ENCODE measurements around the gene RIPK4.
A peak's percentile ranks its signal among the peaks of the same experiment; 100 is the strongest.
"Not testable (repeated sequence)": the region's sequence is repeated elsewhere in the genome, so short reads cannot be mapped to it uniquely, and the experiment has no call there.

Gene RIPK4

GRCh38 chr21:41802198-41802584, 35.3 kb upstream of the RIPK4 start:
- no peak overlapping the region for H3K4me3 Mint-ChIP-seq
- H3K9me3 Mint-ChIP-seq = peaks cover 6% of the 10 kb centered on the region
- H3K4me1 Mint-ChIP-seq (ENCODE audit: low read depth) = peaks cover 2% of the 10 kb centered on the region
- H3K27me3 Mint-ChIP-seq (ENCODE audit: low read depth) = no peaks in the 10 kb centered on the region
- H3K27ac Mint-ChIP-seq = no peak overlapping the region
- no peak for DNase-seq (ENCODE audit: low spot score)
- H3K36me3 Mint-ChIP-seq (ENCODE audit: low read depth) = peaks cover 11% of the 10 kb centered on the region

DNA sequence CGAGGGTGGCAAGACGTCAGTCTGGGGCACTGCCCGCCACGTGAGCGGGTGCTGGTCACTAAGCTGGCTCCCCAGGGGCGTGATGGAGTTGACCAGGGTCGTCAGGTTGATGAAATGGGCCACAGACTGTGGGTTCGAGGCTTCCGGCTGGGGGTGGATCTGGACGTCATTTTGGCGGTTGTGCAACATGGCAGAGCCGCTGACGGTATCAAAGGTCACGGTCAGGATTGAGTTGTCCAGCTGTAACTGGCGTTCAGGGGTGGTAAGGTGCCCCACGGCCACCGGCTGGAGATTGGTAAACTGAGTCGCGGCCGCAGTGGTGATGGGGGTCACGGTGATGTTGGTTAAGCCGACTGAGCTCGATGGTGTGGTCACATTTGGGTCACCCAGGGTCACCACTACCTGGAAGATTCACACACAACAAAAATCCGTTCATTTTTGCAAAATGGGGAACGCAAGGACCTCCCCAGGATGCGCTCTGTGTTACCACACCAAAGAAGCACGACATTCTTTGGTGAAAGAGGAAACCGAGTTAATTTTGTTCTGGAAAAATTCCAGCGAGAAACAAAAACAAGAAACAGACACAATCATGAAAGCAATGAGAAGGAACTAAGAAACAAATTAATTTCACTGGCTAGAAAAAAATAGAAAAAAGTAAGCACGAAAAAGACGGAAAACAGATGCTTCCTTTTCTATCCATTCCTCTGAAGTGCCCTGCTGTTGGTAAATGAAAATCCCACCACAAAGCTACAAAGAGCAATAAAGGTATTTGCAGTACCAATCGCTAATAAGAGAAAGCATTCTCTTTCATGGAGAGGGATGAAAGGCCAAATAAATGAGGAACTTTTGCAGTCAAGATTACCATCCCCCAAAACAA, 34.7 kb upstream of the RIPK4 start:
- no peak for DNase-seq (ENCODE audit: low spot score)
- H3K27ac Mint-ChIP-seq = no peak overlapping the region
- H3K27me3 Mint-ChIP-seq (ENCODE audit: low read depth) = no peaks in the 10 kb centered on the region
- no peaks in the 10 kb centered on the region for H3K4me1 Mint-ChIP-seq (ENCODE audit: low read depth)
- H3K4me3 Mint-ChIP-seq = no peak overlapping the region
- H3K9me3 Mint-ChIP-seq = peaks cover under 1% of the 10 kb centered on the region
- peaks cover 5% of the 10 kb centered on the region for H3K36me3 Mint-ChIP-seq (ENCODE audit: low read depth)

GRCh38 chr21:41800425-41801320, 33.8 kb upstream of the RIPK4 start:
- no peak overlapping the region for H3K4me3 Mint-ChIP-seq
- H3K9me3 Mint-ChIP-seq = no peaks in the 10 kb centered on the region
- peaks cover 4% of the 10 kb centered on the region for H3K36me3 Mint-ChIP-seq (ENCODE audit: low read depth)
- no peaks in the 10 kb centered on the region for H3K4me1 Mint-ChIP-seq (ENCODE audit: low read depth)
- DNase-seq (ENCODE audit: low spot score) = no peak
- H3K27me3 Mint-ChIP-seq (ENCODE audit: low read depth) = no peaks in the 10 kb centered on the region
- no peak overlapping the region for H3K27ac Mint-ChIP-seq

- Mint-ChIP-seq H3K27ac (no peak overlapping the region), H3K36me3 (ENCODE audit: low read depth) (peaks cover 3% of the 10 kb centered on the region)
These were observed 32.9 kb upstream of the RIPK4 start for GRCh38 chr21:41799763-41800162.

DNA sequence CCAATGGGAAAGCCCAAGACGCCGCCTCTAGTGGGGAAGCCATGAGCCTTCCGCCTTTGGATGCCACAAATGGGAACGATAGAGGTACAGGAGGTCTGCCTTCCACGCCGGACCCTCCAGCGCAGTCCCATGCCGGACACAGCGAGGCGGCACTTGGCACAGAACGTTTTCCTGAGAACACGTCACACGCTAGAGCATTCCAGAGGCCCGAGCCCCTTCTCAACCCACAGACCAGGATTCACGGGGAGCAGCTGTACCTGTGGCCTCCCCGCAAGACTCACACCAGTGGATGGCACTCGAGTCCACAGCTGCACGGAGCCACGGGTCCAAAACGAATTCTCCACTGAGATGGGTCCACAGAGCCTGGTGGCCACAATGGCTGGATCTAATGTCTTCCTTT, 31.5 kb upstream of the RIPK4 start:
- Mint-ChIP-seq H3K27me3 (ENCODE audit: low read depth) (no peaks in the 10 kb centered on the region), H3K27ac (no peak overlapping the region), H3K4me3 (no peak overlapping the region), H3K36me3 (ENCODE audit: low read depth) (peaks cover 3% of the 10 kb centered on the region), H3K9me3 (peaks cover 10% of the 10 kb centered on the region), H3K4me1 (ENCODE audit: low read depth) (no peaks in the 10 kb centered on the region)
- DNase-seq (ENCODE audit: low spot score) = no peak

More at GRCh38 chr21:41799763-41800162, 32.9 kb upstream of the RIPK4 start:
- no peaks in the 10 kb centered on the region for H3K4me1 Mint-ChIP-seq (ENCODE audit: low read depth)
- no peaks in the 10 kb centered on the region for H3K9me3 Mint-ChIP-seq
- DNase-seq (ENCODE audit: low spot score) = no peak
- no peak overlapping the region for H3K4me3 Mint-ChIP-seq
- no peaks in the 10 kb centered on the region for H3K27me3 Mint-ChIP-seq (ENCODE audit: low read depth)

- Mint-ChIP-seq H3K36me3 (ENCODE audit: low read depth) (peaks cover 3% of the 10 kb centered on the region), H3K27me3 (ENCODE audit: low read depth) (no peaks in the 10 kb centered on the region), H3K4me3 (no peak overlapping the region), H3K27ac (no peak overlapping the region), H3K9me3 (peaks cover 24% of the 10 kb centered on the region), H3K4me1 (ENCODE audit: low read depth) (no peaks in the 10 kb centered on the region)
- DNase-seq (ENCODE audit: low spot score) = no peak
These were observed 29.7 kb upstream of the RIPK4 start for GRCh38 chr21:41796476-41797080.

- Mint-ChIP-seq H3K27me3 (ENCODE audit: low read depth) (no peaks in the 10 kb centered on the region), H3K4me3 (no peak overlapping the region)
These were observed 28.9 kb upstream of the RIPK4 start for GRCh38 chr21:41795726-41796125.

DNA sequence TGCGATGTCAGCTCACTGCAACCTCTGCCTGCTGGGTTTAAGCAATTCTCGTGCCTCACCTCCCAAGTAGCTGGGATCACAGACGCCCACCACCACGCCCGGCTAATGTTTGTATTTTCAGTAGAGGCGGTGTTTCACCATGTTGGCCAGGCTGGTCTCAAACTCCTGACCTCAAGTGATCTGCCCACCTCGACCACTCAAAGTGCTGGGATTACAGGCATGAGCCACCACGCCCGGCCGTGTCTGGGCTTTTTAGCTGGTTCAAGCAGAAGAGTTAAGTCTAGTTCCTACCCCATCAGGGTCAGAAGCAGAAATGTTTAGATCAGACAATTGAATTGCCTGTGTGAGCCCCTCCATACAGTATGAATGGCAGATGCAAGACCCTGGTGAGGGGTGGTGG, 27.7 kb upstream of the RIPK4 start:
- H3K4me3 Mint-ChIP-seq = no peak overlapping the region
- H3K4me1 Mint-ChIP-seq (ENCODE audit: low read depth) = no peaks in the 10 kb centered on the region
- no peaks in the 10 kb centered on the region for H3K36me3 Mint-ChIP-seq (ENCODE audit: low read depth)
- peaks cover 29% of the 10 kb centered on the region for H3K9me3 Mint-ChIP-seq
- H3K27ac Mint-ChIP-seq = no peak overlapping the region
- no peak for DNase-seq (ENCODE audit: low spot score)
- no peaks in the 10 kb centered on the region for H3K27me3 Mint-ChIP-seq (ENCODE audit: low read depth)

More at GRCh38 chr21:41795726-41796125, 28.9 kb upstream of the RIPK4 start:
- peaks cover 29% of the 10 kb centered on the region for H3K9me3 Mint-ChIP-seq
- H3K27ac Mint-ChIP-seq = no peak overlapping the region
- no peaks in the 10 kb centered on the region for H3K4me1 Mint-ChIP-seq (ENCODE audit: low read depth)
- no peak for DNase-seq (ENCODE audit: low spot score)
- peaks cover 1% of the 10 kb centered on the region for H3K36me3 Mint-ChIP-seq (ENCODE audit: low read depth)

GRCh38 chr21:41792711-41793110, 25.9 kb upstream of the RIPK4 start:
- Mint-ChIP-seq H3K4me1 (ENCODE audit: low read depth) (no peaks in the 10 kb centered on the region), H3K4me3 (no peak overlapping the region), H3K27ac (no peak overlapping the region), H3K27me3 (ENCODE audit: low read depth) (no peaks in the 10 kb centered on the region), H3K9me3 (peaks cover 29% of the 10 kb centered on the region), H3K36me3 (ENCODE audit: low read depth) (no peaks in the 10 kb centered on the region)
- no peak for DNase-seq (ENCODE audit: low spot score)

DNA sequence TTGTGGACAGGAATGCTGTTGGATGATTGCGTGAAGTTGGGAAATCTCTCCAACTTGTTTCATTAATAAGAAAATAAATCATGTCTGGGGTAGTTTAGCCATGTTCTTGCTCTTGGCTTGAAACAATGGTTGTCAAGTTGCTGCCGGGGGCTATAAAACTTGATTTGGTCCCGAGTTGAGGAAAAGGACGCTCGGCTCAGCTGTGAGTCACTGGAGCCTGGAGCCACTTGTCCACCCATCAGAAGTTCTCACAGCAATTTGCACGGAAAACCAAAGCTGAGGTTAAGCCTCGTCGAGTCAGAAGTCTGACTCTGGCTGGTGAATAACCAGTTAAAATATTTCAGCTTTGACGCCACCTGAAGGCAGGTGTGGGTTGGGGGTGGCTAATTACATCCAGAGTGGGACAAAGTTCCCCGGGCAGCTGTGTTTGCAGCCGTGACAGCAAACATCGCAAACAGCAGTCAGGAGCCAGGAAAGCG, 19.7 kb upstream of the RIPK4 start:
- no peak for DNase-seq (ENCODE audit: low spot score)
- Mint-ChIP-seq H3K27me3 (ENCODE audit: low read depth) (peaks cover 22% of the 10 kb centered on the region), H3K4me1 (ENCODE audit: low read depth) (peaks cover 10% of the 10 kb centered on the region), H3K4me3 (no peak overlapping the region), H3K27ac (no peak overlapping the region), H3K9me3 (peaks cover 5% of the 10 kb centered on the region), H3K36me3 (ENCODE audit: low read depth) (no peaks in the 10 kb centered on the region)

GRCh38 chr21:41785262-41785661, 18.4 kb upstream of the RIPK4 start:
- H3K36me3 Mint-ChIP-seq (ENCODE audit: low read depth); DNase-seq (ENCODE audit: low spot score); H3K9me3 Mint-ChIP-seq; H3K4me3 Mint-ChIP-seq; H3K27ac Mint-ChIP-seq: not testable (repeated sequence)
- Mint-ChIP-seq H3K4me1 (ENCODE audit: low read depth) (peaks cover 10% of the 10 kb centered on the region), H3K27me3 (ENCODE audit: low read depth) (peaks cover 32% of the 10 kb centered on the region)

- H3K27ac Mint-ChIP-seq = no peak overlapping the region
- H3K4me1 Mint-ChIP-seq (ENCODE audit: low read depth) = peaks cover 10% of the 10 kb centered on the region
These were observed 17.7 kb upstream of the RIPK4 start for GRCh38 chr21:41784456-41785102.

DNA sequence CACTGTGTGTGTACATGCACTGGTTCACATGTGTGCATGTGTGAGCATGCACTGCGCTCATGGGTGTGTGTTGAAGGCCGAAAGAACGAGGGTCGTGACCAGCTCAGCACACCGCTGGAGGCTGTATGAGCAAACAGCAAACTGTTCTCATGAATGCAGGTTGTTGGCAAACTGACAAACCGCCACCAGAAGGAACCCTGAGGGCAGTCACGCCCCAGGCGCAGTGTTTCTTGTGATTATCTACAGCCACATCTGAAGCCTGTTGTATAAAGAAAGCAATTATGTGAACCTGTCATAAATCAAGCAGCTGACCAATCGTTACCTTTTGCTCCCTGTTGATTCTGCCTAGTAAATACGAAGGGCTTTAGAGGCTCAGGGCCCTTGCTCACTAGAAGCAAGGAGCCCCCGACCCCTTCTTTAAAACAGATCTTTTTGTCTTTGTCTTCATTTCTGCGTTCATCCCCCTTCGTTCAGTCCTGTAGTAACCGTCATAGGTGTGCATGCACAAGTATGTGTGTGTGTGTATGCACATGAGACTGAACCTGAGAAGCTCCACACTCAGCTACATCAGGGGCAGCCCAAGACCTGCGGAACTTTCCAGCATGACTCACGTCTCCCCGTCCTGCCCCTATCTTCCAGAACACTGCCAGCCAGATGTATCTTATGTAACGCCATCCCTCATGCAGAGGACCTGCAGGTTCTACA, 16.8 kb upstream of the RIPK4 start:
- DNase-seq (ENCODE audit: low spot score) = no peak
- Mint-ChIP-seq H3K36me3 (ENCODE audit: low read depth) (no peaks in the 10 kb centered on the region), H3K4me1 (ENCODE audit: low read depth) (peaks cover 10% of the 10 kb centered on the region), H3K9me3 (no peaks in the 10 kb centered on the region), H3K27ac (peak overlapping the region; percentile 45), H3K4me3 (peak overlapping the region; percentile 12), H3K27me3 (ENCODE audit: low read depth) (peaks cover 46% of the 10 kb centered on the region)

More at GRCh38 chr21:41784456-41785102, 17.7 kb upstream of the RIPK4 start:
- H3K9me3 Mint-ChIP-seq = no peaks in the 10 kb centered on the region
- H3K36me3 Mint-ChIP-seq (ENCODE audit: low read depth) = no peaks in the 10 kb centered on the region
- H3K27me3 Mint-ChIP-seq (ENCODE audit: low read depth) = peaks cover 36% of the 10 kb centered on the region
- H3K4me3 Mint-ChIP-seq = no peak overlapping the region
- no peak for DNase-seq (ENCODE audit: low spot score)

Measured in T-helper 2 cell treated with Interferon-gamma antibody and Interleukin-4, amounts not matched to agents 5 μg/mL and 100 μg/mL, for 36 hours (primary cell).